Transverse colon (tissue), 4 donors: ENCODE measurements around the gene NBPF1.
"Not testable (repeated sequence)": the region's sequence is repeated elsewhere in the genome, so short reads cannot be mapped to it uniquely, and the experiment has no call there.

Source experiments
- EP300 ChIP-seq: sonication (generic); formaldehyde crosslinking; IDR thresholded peaks from one replicate; pipeline ENCODE4 v1.6.1; 2017; ENCODE audit warnings: antibody characterized with exemption, low read depth
- POLR2AphosphoS5 ChIP-seq, 3 donors: sonication (generic); formaldehyde crosslinking; IDR thresholded peaks; one replicate each; pipeline ENCODE4 v1.6.1; 2016; ENCODE audit warnings: antibody characterized with exemption in 3 of 3
- TF ChIP-seq, protein P1 (sequence below), 5 experiments: fragments of 200-600 bp in 3 of 5; fragments of 450-650 bp in 2 of 5; sonication (generic) in 3 of 5; IDR thresholded peaks; 1 replicate in 2 of 5; 2 replicates in 3 of 5; pipeline ENCODE4 v1.5.1; 2016 to 2017; ENCODE audit warnings: antibody characterized with exemption in 5 of 5, inconsistent platforms in 3 of 5, mild to moderate bottlenecking in 2 of 5, moderate library complexity in 1 of 5

DNA sequence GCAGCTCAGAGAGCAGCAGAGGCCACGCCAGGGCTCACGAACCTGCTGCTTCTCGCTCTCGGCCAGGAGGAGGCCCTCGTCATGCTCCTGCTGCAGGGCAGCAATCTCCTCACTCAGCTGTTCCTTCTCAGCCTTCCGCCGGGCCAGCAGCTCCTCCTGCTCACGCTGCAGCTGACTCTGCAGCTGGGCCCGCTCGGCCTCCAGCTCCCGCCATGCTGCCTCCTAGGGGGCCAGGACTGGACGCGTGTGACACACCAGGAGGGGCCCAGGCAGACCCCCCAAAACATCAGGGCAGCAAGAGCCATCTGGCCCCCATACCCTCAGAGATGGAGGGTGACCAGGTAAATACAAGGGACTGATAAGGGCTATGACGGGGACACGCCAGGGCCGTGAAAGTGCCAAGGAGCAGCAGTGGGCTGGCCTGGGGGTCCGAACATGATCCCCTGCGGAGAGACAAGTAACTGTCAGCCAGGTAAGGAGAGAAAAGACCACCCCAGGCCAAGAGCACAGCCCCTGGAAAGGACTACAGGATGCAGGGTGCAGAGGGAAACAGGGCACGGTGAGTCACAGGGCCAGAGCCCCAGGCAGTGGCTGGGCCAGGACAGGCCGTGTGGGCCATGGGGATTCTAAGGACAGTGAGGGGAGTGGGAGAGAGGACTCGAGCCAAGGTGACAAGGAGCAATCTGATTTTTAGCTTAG, 6.6 kb upstream of the NBPF1 start:
- TF ChIP-seq EP300; POLR2AphosphoS5 (IDR thresholded peaks at IDR 0.05): not testable (repeated sequence)
- TF ChIP-seq, protein P1, sequence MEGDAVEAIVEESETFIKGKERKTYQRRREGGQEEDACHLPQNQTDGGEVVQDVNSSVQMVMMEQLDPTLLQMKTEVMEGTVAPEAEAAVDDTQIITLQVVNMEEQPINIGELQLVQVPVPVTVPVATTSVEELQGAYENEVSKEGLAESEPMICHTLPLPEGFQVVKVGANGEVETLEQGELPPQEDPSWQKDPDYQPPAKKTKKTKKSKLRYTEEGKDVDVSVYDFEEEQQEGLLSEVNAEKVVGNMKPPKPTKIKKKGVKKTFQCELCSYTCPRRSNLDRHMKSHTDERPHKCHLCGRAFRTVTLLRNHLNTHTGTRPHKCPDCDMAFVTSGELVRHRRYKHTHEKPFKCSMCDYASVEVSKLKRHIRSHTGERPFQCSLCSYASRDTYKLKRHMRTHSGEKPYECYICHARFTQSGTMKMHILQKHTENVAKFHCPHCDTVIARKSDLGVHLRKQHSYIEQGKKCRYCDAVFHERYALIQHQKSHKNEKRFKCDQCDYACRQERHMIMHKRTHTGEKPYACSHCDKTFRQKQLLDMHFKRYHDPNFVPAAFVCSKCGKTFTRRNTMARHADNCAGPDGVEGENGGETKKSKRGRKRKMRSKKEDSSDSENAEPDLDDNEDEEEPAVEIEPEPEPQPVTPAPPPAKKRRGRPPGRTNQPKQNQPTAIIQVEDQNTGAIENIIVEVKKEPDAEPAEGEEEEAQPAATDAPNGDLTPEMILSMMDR (IDR thresholded peaks at IDR 0.05): not testable (repeated sequence)
